Peyer's patch (tissue), 4 donors: Measurements from ENCODE around the gene MEF2C.

Source experiments
- CTCF ChIP-seq, 6 experiments: fragments of 450-650 bp in 4 of 6; fragments of 200-600 bp in 2 of 6; sonication (generic) in 1 of 6; IDR thresholded peaks; one replicate each; pipeline ENCODE4 v1.5.1; 2017 to 2019; ENCODE audit warnings: antibody characterized with exemption in 6 of 6, mild to moderate bottlenecking in 3 of 6, moderate library complexity in 1 of 6
- POLR2A ChIP-seq, 2 donors: fragments of 450-650 bp; IDR thresholded peaks; one replicate each; pipeline ENCODE4 v1.5.1; 2017; ENCODE audit warnings: antibody characterized with exemption in 2 of 2, mild to moderate bottlenecking in 2 of 2, moderate library complexity in 2 of 2

GRCh38 chr5:88669371-88670050 lies 213.5 kb downstream of the MEF2C start:
- TF ChIP-seq POLR2A (IDR thresholded peaks at IDR 0.05), result no peak
- no peak for TF ChIP-seq CTCF (IDR thresholded peaks at IDR 0.05)
